ENCODE data around the gene ING4. TPM values are rescaled to one million over a fixed set of nuclear protein-coding genes. Genes with fewer than 3 reads are reported as not detected.

The ING4 gene
- total and polyA plus RNA-seq, 9 donors = 45.9 to 59.9 (median 57.4) TPM

- no peaks in the 10 kb centered on the region for H3K9me3 ChIP-seq (replicated peaks; ENCODE audit: control insufficient read depth, low read depth, low read length)
- no peaks in the 10 kb centered on the region for H3K27me3 ChIP-seq (ENCODE audit: control insufficient read depth, insufficient read depth, low read length)
- H3K27ac ChIP-seq (ENCODE audit: low read length) = peak overlapping the region; percentile 98
- H3K4me3 ChIP-seq (ENCODE audit: low read length) = no peak overlapping the region
- WGBS (ENCODE audit: insufficient coverage) = 0% methylated on average over 1 of the region's 6 CpGs
- H3K4me1 ChIP-seq (ENCODE audit: control insufficient read depth, insufficient read depth, low read length) = peaks cover 42% of the 10 kb centered on the region
- H3K36me3 ChIP-seq (ENCODE audit: control insufficient read depth, insufficient read depth, low read length) = no peaks in the 10 kb centered on the region
- DNase-seq = no peak
Measured at GRCh38 chr12:6612247-6612646, 50.7 kb downstream of the ING4 start.

- H3K4me3 ChIP-seq (ENCODE audit: low read length) = no peak overlapping the region
- H3K27me3 ChIP-seq (ENCODE audit: control insufficient read depth, insufficient read depth, low read length) = no peaks in the 10 kb centered on the region
- peak; percentile 61 for DNase-seq
- no peaks in the 10 kb centered on the region for H3K9me3 ChIP-seq (replicated peaks; ENCODE audit: control insufficient read depth, low read depth, low read length)
- 46% methylated on average over 6 of the region's 8 CpGs for WGBS (ENCODE audit: insufficient coverage)
- peaks cover 57% of the 10 kb centered on the region for H3K4me1 ChIP-seq (ENCODE audit: control insufficient read depth, insufficient read depth, low read length)
- peak overlapping the region; percentile 99 for H3K27ac ChIP-seq (ENCODE audit: low read length)
- H3K36me3 ChIP-seq (ENCODE audit: control insufficient read depth, insufficient read depth, low read length) = peaks cover 15% of the 10 kb centered on the region
Measured at GRCh38 chr12:6608592-6609281, 54.2 kb downstream of the ING4 start.

GRCh38 chr12:6607751-6608591, 54.9 kb downstream of the ING4 start:
- WGBS (ENCODE audit: insufficient coverage) = 15% methylated on average over 8 of the region's 8 CpGs
- peak; percentile 85 for DNase-seq
- peaks cover 59% of the 10 kb centered on the region for H3K4me1 ChIP-seq (ENCODE audit: control insufficient read depth, insufficient read depth, low read length)

GRCh38 chr12:6606331-6607131, 56.4 kb downstream of the ING4 start:
- Histone ChIP-seq H3K4me3 (ENCODE audit: low read length) (peak overlapping the region; percentile 92), H3K36me3 (ENCODE audit: control insufficient read depth, insufficient read depth, low read length) (peaks cover 34% of the 10 kb centered on the region), H3K27ac (ENCODE audit: low read length) (peak overlapping the region; percentile 99), H3K4me1 (ENCODE audit: control insufficient read depth, insufficient read depth, low read length) (peaks cover 54% of the 10 kb centered on the region), H3K9me3 (replicated peaks; ENCODE audit: control insufficient read depth, low read depth, low read length) (no peaks in the 10 kb centered on the region), H3K27me3 (ENCODE audit: control insufficient read depth, insufficient read depth, low read length) (no peaks in the 10 kb centered on the region)
- under 1% methylated on average over 35 of the region's 70 CpGs for WGBS (ENCODE audit: insufficient coverage)
- peak; percentile 78 for DNase-seq

More at GRCh38 chr12:6607751-6608591, 54.9 kb downstream of the ING4 start:
- Histone ChIP-seq H3K36me3 (ENCODE audit: control insufficient read depth, insufficient read depth, low read length) (peaks cover 20% of the 10 kb centered on the region), H3K27ac (ENCODE audit: low read length) (peak overlapping the region; percentile 99), H3K9me3 (replicated peaks; ENCODE audit: control insufficient read depth, low read depth, low read length) (no peaks in the 10 kb centered on the region), H3K27me3 (ENCODE audit: control insufficient read depth, insufficient read depth, low read length) (no peaks in the 10 kb centered on the region), H3K4me3 (ENCODE audit: low read length) (no peak overlapping the region)

- H3K4me3 ChIP-seq (ENCODE audit: low read length) = peak overlapping the region; percentile 92
- peaks cover 42% of the 10 kb centered on the region for H3K36me3 ChIP-seq (ENCODE audit: control insufficient read depth, insufficient read depth, low read length)
- 7% methylated on average over 11 of the region's 18 CpGs for WGBS (ENCODE audit: insufficient coverage)
- peak overlapping the region; percentile 99 for H3K27ac ChIP-seq (ENCODE audit: low read length)
- DNase-seq = no peak
- no peaks in the 10 kb centered on the region for H3K9me3 ChIP-seq (replicated peaks; ENCODE audit: control insufficient read depth, low read depth, low read length)
- no peaks in the 10 kb centered on the region for H3K27me3 ChIP-seq (ENCODE audit: control insufficient read depth, insufficient read depth, low read length)
- H3K4me1 ChIP-seq (ENCODE audit: control insufficient read depth, insufficient read depth, low read length) = peaks cover 48% of the 10 kb centered on the region
Measured at GRCh38 chr12:6605421-6606330, 57.2 kb downstream of the ING4 start.

GRCh38 chr12:6604259-6605029, 58.5 kb downstream of the ING4 start:
- peaks cover 48% of the 10 kb centered on the region for H3K4me1 ChIP-seq (ENCODE audit: control insufficient read depth, insufficient read depth, low read length)
- no peaks in the 10 kb centered on the region for H3K27me3 ChIP-seq (ENCODE audit: control insufficient read depth, insufficient read depth, low read length)
- H3K36me3 ChIP-seq (ENCODE audit: control insufficient read depth, insufficient read depth, low read length) = peaks cover 55% of the 10 kb centered on the region
- no peaks in the 10 kb centered on the region for H3K9me3 ChIP-seq (replicated peaks; ENCODE audit: control insufficient read depth, low read depth, low read length)
- no peak for DNase-seq
- 63% methylated on average over 5 of the region's 6 CpGs for WGBS (ENCODE audit: insufficient coverage)
- H3K4me3 ChIP-seq (ENCODE audit: low read length) = peak overlapping the region; percentile 92
- peak overlapping the region; percentile 86 for H3K27ac ChIP-seq (ENCODE audit: low read length)

GRCh38 chr12:6603095-6603567, 59.8 kb downstream of the ING4 start:
- Histone ChIP-seq H3K4me3 (ENCODE audit: low read length) (no peak overlapping the region), H3K4me1 (ENCODE audit: control insufficient read depth, insufficient read depth, low read length) (peaks cover 48% of the 10 kb centered on the region), H3K27me3 (ENCODE audit: control insufficient read depth, insufficient read depth, low read length) (no peaks in the 10 kb centered on the region), H3K36me3 (ENCODE audit: control insufficient read depth, insufficient read depth, low read length) (peaks cover 67% of the 10 kb centered on the region), H3K9me3 (replicated peaks; ENCODE audit: control insufficient read depth, low read depth, low read length) (no peaks in the 10 kb centered on the region), H3K27ac (ENCODE audit: low read length) (peak overlapping the region; percentile 86)
- peak; percentile 67 for DNase-seq
- WGBS (ENCODE audit: insufficient coverage) = no CpG with 5 or more reads among the region's 6 CpGs

- H3K27ac ChIP-seq (ENCODE audit: low read length) = peak overlapping the region; percentile 86
- H3K9me3 ChIP-seq (replicated peaks; ENCODE audit: control insufficient read depth, low read depth, low read length) = no peaks in the 10 kb centered on the region
- DNase-seq = no peak
- no peak overlapping the region for H3K4me3 ChIP-seq (ENCODE audit: low read length)
- no CpG with 5 or more reads among the region's 3 CpGs for whole genome bisulfite sequencing (ENCODE audit: insufficient coverage)
- H3K36me3 ChIP-seq (ENCODE audit: control insufficient read depth, insufficient read depth, low read length) = peaks cover 73% of the 10 kb centered on the region
- no peaks in the 10 kb centered on the region for H3K27me3 ChIP-seq (ENCODE audit: control insufficient read depth, insufficient read depth, low read length)
- peaks cover 43% of the 10 kb centered on the region for H3K4me1 ChIP-seq (ENCODE audit: control insufficient read depth, insufficient read depth, low read length)
Measured at GRCh38 chr12:6602526-6602925, 60.4 kb downstream of the ING4 start.

Data from muscle of leg (tissue), 11 donors.